Neutrophil (primary cell): ENCODE measurements around the gene C14orf39.

ENCODE experiments used
- H3K27ac ChIP-seq: fragments of 200-600 bp; sonication (generic); 2 replicates; pipeline ENCODE4 v1.5.1; 2016; ENCODE audit warnings: mild to moderate bottlenecking, moderate library complexity
- H3K27me3 ChIP-seq: fragments of 200-600 bp; sonication (generic); 2 replicates; pipeline ENCODE4 v1.6.0; 2016; ENCODE audit warnings: mild to moderate bottlenecking
- H3K36me3 ChIP-seq: fragments of 200-600 bp; sonication (generic); 2 replicates; pipeline ENCODE4 v1.5.1; 2017
- H3K4me1 ChIP-seq, 2 experiments: fragments of 200-600 bp in 1 of 2; sonication (generic) in 1 of 2; 1 replicate in 1 of 2; 2 replicates in 1 of 2; pipeline versions ENCODE4 v1.5.1 to v1.6.1; 2013 to 2016; ENCODE audit warnings: low read depth in 1 of 2, low read length in 1 of 2, mild to moderate bottlenecking in 1 of 2, moderate library complexity in 1 of 2; ENCODE audit not compliant: control insufficient read depth in 1 of 2, insufficient read depth in 1 of 2
- H3K4me3 ChIP-seq, 2 experiments: fragments of 200-600 bp in 1 of 2; sonication (generic) in 1 of 2; 1 replicate in 1 of 2; 2 replicates in 1 of 2; pipeline ENCODE4 v1.5.1; 2013 to 2016; ENCODE audit warnings: low read depth in 1 of 2, low read length in 1 of 2, mild to moderate bottlenecking in 1 of 2, moderate library complexity in 1 of 2
- H3K9me3 ChIP-seq: fragments of 200-600 bp; sonication (generic); 2 replicates; pipeline ENCODE4 v1.5.1; 2016
- CTCF ChIP-seq: fragments of 200-600 bp; sonication (generic); IDR thresholded peaks from 2 replicates; pipeline ENCODE4 v1.5.1; 2016; ENCODE audit warnings: antibody characterized with exemption

The C14orf39 gene

DNA sequence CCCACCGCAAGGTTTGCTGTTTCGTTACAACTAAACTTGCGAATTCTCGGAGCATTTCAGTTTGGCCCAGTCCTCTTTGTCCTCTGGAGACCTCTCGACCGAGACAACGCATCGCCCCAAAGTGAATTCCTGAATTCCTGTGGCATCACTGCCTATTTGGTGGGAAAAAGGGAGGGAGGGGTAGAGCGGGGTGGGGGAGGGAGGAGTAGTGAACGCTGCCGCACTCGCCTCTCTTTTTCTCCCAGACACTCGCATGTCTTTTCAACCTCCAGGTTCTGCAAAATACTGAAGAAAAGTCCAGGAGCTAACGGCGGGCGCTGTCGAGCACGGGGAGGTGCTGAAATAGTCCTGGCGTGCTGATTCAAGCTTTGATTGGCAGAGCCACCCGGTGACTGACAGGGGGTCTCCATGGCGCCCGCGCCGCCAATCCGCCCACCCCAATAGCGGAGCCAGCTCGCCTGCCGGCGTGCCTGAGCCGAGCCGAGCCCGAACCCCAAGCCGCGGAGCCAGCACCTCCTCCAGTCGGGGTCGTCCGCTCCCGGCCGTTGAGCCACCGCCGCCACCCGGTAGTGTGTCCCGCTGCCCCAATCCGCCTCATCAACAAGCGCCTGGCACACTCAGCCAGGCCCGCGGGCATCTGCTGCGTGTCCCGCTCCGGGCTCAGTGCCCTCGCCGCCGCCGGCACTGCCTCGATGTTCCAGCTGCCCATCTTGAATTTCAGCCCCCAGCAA lies 23.0 kb upstream of the C14orf39 start, which contains the start of gene SIX6:
Gene SIX6, plus strand, starts transcription at position 440 of the 731 bp plus-strand sequence. Its CDS starts 253 bp downstream, at position 693.
- H3K9me3 ChIP-seq, result no peaks in the 10 kb centered on the region

GRCh38 chr14:60508363-60508706 lies 22.5 kb upstream of the C14orf39 start:
- peaks cover 0 to 4% of the 10 kb centered on the region in 2 experiments for H3K4me1 ChIP-seq
- TF ChIP-seq CTCF, result no peak
- no peaks in the 10 kb centered on the region for H3K36me3 ChIP-seq
- H3K9me3 ChIP-seq, result no peaks in the 10 kb centered on the region
- no peak overlapping the region for H3K27ac ChIP-seq
- H3K27me3 ChIP-seq, result peaks cover 100% of the 10 kb centered on the region
- H3K4me3 ChIP-seq, result no peak overlapping the region

More for the DNA sequence above, 23.0 kb upstream of the C14orf39 start, which contains the start of gene SIX6:
- Histone ChIP-seq H3K36me3 (no peaks in the 10 kb centered on the region), H3K4me3 (no peak within 1 kb of the TSS), H3K27ac (no peak within 1 kb of the TSS), H3K27me3 (peaks cover 100% of the 10 kb centered on the region), H3K4me1 (peaks cover 0 to 4% of the 10 kb centered on the region in 2 experiments)
- TF ChIP-seq CTCF, result no peak

GRCh38 chr14:60506985-60507829 lies 21.3 kb upstream of the C14orf39 start:
- Histone ChIP-seq H3K27me3 (peaks cover 100% of the 10 kb centered on the region), H3K27ac (no peak overlapping the region), H3K4me1 (peaks cover 0 to 4% of the 10 kb centered on the region in 2 experiments), H3K4me3 (no peak overlapping the region), H3K36me3 (no peaks in the 10 kb centered on the region), H3K9me3 (no peaks in the 10 kb centered on the region)
- no peak for TF ChIP-seq CTCF

GRCh38 chr14:60506462-60506984 lies 20.7 kb upstream of the C14orf39 start:
- no peaks in the 10 kb centered on the region for H3K36me3 ChIP-seq
- H3K4me3 ChIP-seq, result no peak overlapping the region
- no peak overlapping the region for H3K27ac ChIP-seq
- TF ChIP-seq CTCF, result no peak
- peaks cover 100% of the 10 kb centered on the region for H3K27me3 ChIP-seq
- H3K9me3 ChIP-seq, result no peaks in the 10 kb centered on the region
- H3K4me1 ChIP-seq, result peaks cover 0 to 4% of the 10 kb centered on the region in 2 experiments

GRCh38 chr14:60506010-60506409 lies 20.1 kb upstream of the C14orf39 start:
- no peak overlapping the region for H3K4me3 ChIP-seq
- H3K4me1 ChIP-seq, result peaks cover 0 to 4% of the 10 kb centered on the region in 2 experiments
- TF ChIP-seq CTCF, result no peak
- H3K27ac ChIP-seq, result no peak overlapping the region
- H3K27me3 ChIP-seq, result peaks cover 100% of the 10 kb centered on the region
- no peaks in the 10 kb centered on the region for H3K9me3 ChIP-seq
- H3K36me3 ChIP-seq, result no peaks in the 10 kb centered on the region
